K562 (cell line): ENCODE results near the gene PET117.

Source experiments
- KLF6 ChIP-seq: fragments of 250-450 bp; sonication (Bioruptor Pico); IDR thresholded peaks from 2 replicates; pipeline ENCODE4 v1.4.0; 2020; ENCODE audit warnings: mild to moderate bottlenecking, moderate library complexity, borderline replicate concordance
- POLR2A ChIP-seq: fragments of 450-650 bp; conservative IDR thresholded peaks from 2 replicates; pipeline ENCODE4 v1.6.1; 2016
- POLR2AphosphoS2 ChIP-seq: IDR thresholded peaks from 2 replicates; pipeline ENCODE4 v1.6.1; 2012; ENCODE audit warnings: low read length, improper control_type of control experiment

- TF ChIP-seq KLF6 (no peak), POLR2AphosphoS2 (no peak), POLR2A (no peak)
Observed at GRCh38 chr20:18090044-18090443, 47.6 kb upstream of the PET117 start.
